GM21390 (cell line): Measurements from ENCODE around the gene ATP10D.
"Not testable (repeated sequence)": the region's sequence is repeated elsewhere in the genome, so short reads cannot be mapped to it uniquely, and the experiment has no call there.

ENCODE experiments used
- ATAC-seq: cut with Tn5 transposase; IDR thresholded peaks from one replicate; pipeline ENCODE4 v1.9.1; 2021; ENCODE audit not compliant: unreplicated experiment

Gene ATP10D

GRCh38 chr4:47486727-47487126 is 1.7 kb downstream of the ATP10D start:
- not testable (repeated sequence) for ATAC-seq

- no peak for ATAC-seq
These were observed 3.6 kb downstream of the ATP10D start for GRCh38 chr4:47488706-47489105.

- peak; percentile 67 for ATAC-seq
These were observed 5.5 kb downstream of the ATP10D start for GRCh38 chr4:47490550-47490949.

GRCh38 chr4:47493238-47494123 is 8.4 kb downstream of the ATP10D start:
- peak; percentile 50 for ATAC-seq

- no peak for ATAC-seq
These were observed 9.0 kb downstream of the ATP10D start for GRCh38 chr4:47494124-47494430.

GRCh38 chr4:47498899-47499298 is 13.8 kb downstream of the ATP10D start:
- ATAC-seq: no peak

GRCh38 chr4:47499700-47500099 is 14.6 kb downstream of the ATP10D start:
- peak; percentile 36 for ATAC-seq

GRCh38 chr4:47500776-47501175 is 15.7 kb downstream of the ATP10D start:
- no peak for ATAC-seq

- ATAC-seq: no peak
These were observed 20.1 kb downstream of the ATP10D start for GRCh38 chr4:47505147-47505546.

GRCh38 chr4:47505666-47506065 is 20.6 kb downstream of the ATP10D start:
- ATAC-seq: no peak

- ATAC-seq: peak; percentile 96
These were observed 25.6 kb downstream of the ATP10D start for GRCh38 chr4:47510506-47511143.

- no peak for ATAC-seq
These were observed 28.4 kb downstream of the ATP10D start for GRCh38 chr4:47513461-47513860.

- peak; percentile 99 for ATAC-seq
These were observed 34.3 kb downstream of the ATP10D start for GRCh38 chr4:47519239-47519883.

GRCh38 chr4:47525154-47525819 is 40.2 kb downstream of the ATP10D start:
- no peak for ATAC-seq

GRCh38 chr4:47526281-47526680 is 41.2 kb downstream of the ATP10D start:
- no peak for ATAC-seq

GRCh38 chr4:47528646-47529045 is 43.6 kb downstream of the ATP10D start:
- ATAC-seq: not testable (repeated sequence)

- no peak for ATAC-seq
These were observed 45.7 kb downstream of the ATP10D start for GRCh38 chr4:47530801-47531200.

- peak; percentile 99 for ATAC-seq
These were observed 46.3 kb downstream of the ATP10D start for GRCh38 chr4:47531241-47531953.

- ATAC-seq: no peak
These were observed 46.9 kb downstream of the ATP10D start for GRCh38 chr4:47531954-47532321.

- no peak for ATAC-seq
These were observed 47.6 kb downstream of the ATP10D start for GRCh38 chr4:47532658-47533057.
